DMS53 (cell line): Measurements from ENCODE around the gene ASIC2.

Experiments used
- DNase-seq: peaks from one replicate; lab custom pipeline; 2025; lab: John Stamatoyannopoulos, UW

The ASIC2 gene

GRCh38 chr17:33113276-33113990 lies 179.7 kb downstream of the ASIC2 start:
- no peak for DNase-seq

- no peak for DNase-seq
These were observed 180.3 kb downstream of the ASIC2 start for GRCh38 chr17:33112763-33113162.

GRCh38 chr17:33109336-33110072 lies 183.6 kb downstream of the ASIC2 start:
- no peak for DNase-seq

- no peak for DNase-seq
These were observed 186.4 kb downstream of the ASIC2 start for GRCh38 chr17:33106525-33107165.

GRCh38 chr17:33105911-33106310 lies 187.2 kb downstream of the ASIC2 start:
- no peak for DNase-seq

GRCh38 chr17:33099906-33100305 lies 193.2 kb downstream of the ASIC2 start:
- no peak for DNase-seq

- no peak for DNase-seq
These were observed 193.8 kb downstream of the ASIC2 start for GRCh38 chr17:33099252-33099651.

GRCh38 chr17:33097411-33097810 lies 195.7 kb downstream of the ASIC2 start:
- no peak for DNase-seq

GRCh38 chr17:33096161-33096560 lies 196.9 kb downstream of the ASIC2 start:
- DNase-seq = no peak

GRCh38 chr17:33091271-33091670 lies 201.8 kb downstream of the ASIC2 start:
- DNase-seq = no peak

- no peak for DNase-seq
These were observed 202.3 kb downstream of the ASIC2 start for GRCh38 chr17:33090806-33091205.

- DNase-seq = no peak
These were observed 206.2 kb downstream of the ASIC2 start for GRCh38 chr17:33086878-33087277.

- no peak for DNase-seq
These were observed 207.1 kb downstream of the ASIC2 start for GRCh38 chr17:33086041-33086440.

- no peak for DNase-seq
These were observed 207.8 kb downstream of the ASIC2 start for GRCh38 chr17:33085256-33085655.

GRCh38 chr17:33084755-33085154 lies 208.3 kb downstream of the ASIC2 start:
- no peak for DNase-seq

- no peak for DNase-seq
These were observed 210.4 kb downstream of the ASIC2 start for GRCh38 chr17:33082529-33083173.

GRCh38 chr17:33080091-33080490 lies 213.0 kb downstream of the ASIC2 start:
- no peak for DNase-seq

GRCh38 chr17:33079201-33079600 lies 213.9 kb downstream of the ASIC2 start:
- no peak for DNase-seq

- DNase-seq = no peak
These were observed 216.1 kb downstream of the ASIC2 start for GRCh38 chr17:33076979-33077378.

- no peak for DNase-seq
These were observed 219.7 kb downstream of the ASIC2 start for GRCh38 chr17:33073416-33073815.

GRCh38 chr17:33072421-33073161 lies 220.5 kb downstream of the ASIC2 start:
- DNase-seq = no peak

GRCh38 chr17:33071656-33072055 lies 221.4 kb downstream of the ASIC2 start:
- no peak for DNase-seq
